Umbilical cord (tissue), 2 donors: ENCODE data around the gene HCCS. TPM values are rescaled to one million over a fixed set of nuclear protein-coding genes. Genes with fewer than 3 reads are reported as not detected.

Experiments used
- DNase-seq: peaks from one replicate; pipeline ENCODE4 v3.0.0-alpha.2; 2015; ENCODE audit warnings: low spot score
- total RNA-seq: library from RNA; depleted of rRNA; stranded (reverse); fragments of >200 nt; gene quantifications from one replicate; pipeline ENCODE4 v1.2.3, GENCODE V29; 2014; ENCODE audit warnings: low replicate concordance; ENCODE audit not compliant: insufficient read depth

HCCS gene
- total RNA-seq, result 9.9 TPM

GRCh38 chrX:11111037-11111851 lies at the start of gene HCCS:
HCCS (plus strand) TSS chrX:11111332; CDS start chrX:11112061, 729 bp downstream.
- DNase-seq, result peak; percentile 88

DNA sequence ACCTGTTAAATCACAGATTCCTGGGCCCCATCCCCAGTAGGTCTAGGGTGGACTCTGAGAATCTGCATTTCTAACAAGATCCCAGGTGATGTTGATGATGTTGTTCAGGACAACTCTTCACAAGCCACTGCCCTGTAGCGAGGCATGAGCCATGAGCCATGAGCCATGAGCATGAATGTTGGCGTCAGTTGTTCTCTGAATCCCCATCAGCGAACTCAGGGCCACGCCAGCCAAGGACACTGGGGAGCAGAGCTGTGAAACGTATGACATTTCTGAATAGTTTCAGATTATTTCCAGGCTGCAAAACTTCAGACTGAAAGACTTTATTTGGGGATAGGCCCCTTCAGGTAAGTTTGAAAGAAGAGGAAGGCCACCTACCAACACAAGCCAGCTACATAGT lies 46.9 kb upstream of the HCCS start:
- no peak for DNase-seq

DNA sequence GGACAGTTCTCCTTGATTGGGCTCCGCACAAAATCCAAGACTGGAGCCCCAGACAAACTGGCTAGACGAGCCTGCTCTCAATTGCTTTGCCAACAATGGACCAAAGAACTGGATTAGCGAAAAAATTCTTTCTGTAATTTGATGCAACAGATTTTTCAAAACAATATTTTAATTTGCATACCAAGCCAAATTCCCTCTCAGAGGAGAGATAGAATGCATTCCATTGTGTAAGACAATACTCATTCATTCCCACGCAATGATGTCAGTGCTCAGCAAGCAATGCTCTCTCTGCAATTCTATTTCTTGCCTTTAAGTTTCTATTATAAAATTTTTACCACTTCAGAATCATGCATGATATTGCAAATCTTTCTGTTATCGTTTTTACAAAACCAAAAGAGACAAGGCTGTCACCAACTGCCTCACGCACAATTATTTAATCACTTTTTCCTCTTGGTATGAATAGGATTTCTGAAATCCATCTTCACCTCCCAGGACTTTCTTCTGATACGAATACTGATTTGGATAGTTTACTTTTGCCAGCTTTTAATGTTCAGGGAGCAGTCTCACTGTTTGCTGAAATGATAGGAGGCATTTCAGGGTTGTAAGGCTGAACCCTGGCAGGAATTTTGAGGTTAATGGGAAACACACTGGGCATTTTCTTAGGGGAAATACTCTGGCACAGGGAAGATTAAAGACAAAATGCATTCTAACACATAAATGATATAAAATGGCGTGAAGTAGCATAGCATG lies 46.1 kb upstream of the HCCS start:
- peak; percentile 18 for DNase-seq

GRCh38 chrX:11066812-11067211 lies 44.3 kb upstream of the HCCS start:
- no peak for DNase-seq

GRCh38 chrX:11073381-11073780 lies 37.8 kb upstream of the HCCS start:
- no peak for DNase-seq

- DNase-seq, result no peak
Observed at GRCh38 chrX:11080741-11081305, 30.3 kb upstream of the HCCS start.

DNA sequence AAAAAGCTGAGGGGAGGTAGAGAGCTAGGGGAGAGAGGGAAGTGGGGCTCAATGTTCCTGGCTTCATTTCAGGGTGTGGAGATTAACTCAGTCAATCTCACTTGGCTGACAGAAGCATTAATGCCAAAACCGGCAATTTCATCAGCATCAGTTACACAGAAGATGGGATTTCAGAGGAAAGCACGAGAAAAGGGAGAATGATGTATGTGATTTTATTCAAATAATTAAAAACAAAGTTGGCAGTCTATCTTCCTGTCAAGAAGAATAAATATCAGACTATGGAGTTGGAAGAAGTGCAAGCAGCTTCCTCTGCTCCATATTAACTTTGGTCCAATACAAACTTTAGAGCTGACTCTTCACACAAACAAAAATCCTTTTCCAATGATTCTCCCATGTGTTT lies 29.6 kb upstream of the HCCS start:
- no peak for DNase-seq

DNA sequence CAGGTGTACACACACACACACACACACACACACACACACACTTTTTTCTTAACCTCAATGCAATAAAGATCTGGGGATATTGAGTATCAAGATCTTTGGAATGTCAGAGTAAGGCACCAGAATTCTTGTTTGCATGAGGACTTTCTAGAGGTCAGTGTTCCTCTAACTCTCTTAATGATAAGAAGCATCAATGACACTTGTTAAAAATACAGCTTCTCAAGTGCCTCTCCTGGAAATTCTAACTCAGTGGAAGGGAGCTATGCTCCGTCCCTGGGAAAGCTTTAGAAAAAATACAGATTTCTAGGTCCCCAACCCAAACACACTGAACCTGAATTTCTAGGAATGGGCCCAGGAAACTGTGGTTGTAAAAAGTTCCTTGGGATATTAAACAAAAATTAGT lies 25.8 kb upstream of the HCCS start:
- DNase-seq, result no peak

- no peak for DNase-seq
Observed at GRCh38 chrX:11089802-11090201, 21.3 kb upstream of the HCCS start.

DNA sequence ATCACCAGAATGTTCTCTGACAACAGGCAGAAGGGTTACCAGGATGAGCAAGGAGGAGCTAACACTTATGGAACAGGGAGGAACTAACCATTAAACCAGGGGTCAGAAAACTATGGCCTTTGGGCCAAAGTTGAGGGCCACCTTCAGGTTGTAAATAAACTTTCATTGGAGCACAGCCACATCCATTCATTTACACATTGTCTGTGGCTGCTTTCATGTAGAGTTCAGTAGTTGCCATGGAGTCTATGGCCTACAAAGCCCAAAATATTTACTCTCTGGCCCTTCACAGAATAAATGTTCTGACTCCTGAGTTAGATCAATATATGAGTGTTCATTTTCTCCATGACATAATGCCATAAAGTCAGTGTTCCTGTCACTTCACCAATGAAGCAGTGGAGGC lies 13.2 kb upstream of the HCCS start:
- DNase-seq, result no peak

- no peak for DNase-seq
Observed at GRCh38 chrX:11099465-11099864, 11.7 kb upstream of the HCCS start.

DNA sequence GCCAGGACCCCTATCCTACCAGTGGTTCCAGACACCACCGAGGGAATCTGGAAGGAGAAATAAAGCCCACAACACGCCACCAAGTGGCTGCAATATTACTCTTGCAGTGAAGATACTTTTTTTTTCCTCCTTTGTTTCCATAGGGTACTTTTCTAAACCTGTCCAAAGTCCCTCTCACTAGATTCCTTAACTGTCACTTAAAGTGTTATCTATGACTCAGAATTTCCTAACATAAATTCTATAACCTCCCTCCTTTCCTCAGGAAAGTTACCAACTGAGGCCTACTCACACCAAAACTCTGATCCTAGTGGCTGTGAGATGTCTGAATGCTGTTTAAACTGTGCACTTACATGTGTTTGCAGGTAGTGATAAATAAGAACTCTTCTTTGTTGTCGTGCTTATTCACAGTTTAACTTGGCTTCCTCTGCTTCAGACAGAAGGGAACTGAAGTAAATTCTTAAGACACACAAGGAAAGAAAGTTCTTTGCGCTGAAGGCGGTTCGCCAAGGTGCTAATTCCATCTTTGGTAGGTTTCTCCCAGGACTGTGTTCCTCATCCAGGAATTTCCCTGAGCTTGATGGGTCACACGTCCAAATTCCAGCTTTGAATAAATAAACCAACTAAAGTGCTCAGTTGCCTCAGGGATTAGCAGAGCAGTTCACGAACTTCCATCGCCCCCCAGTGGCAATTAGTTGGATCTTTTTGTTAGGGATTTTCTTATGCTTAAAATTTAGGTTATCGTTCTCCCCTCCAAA lies 10.7 kb upstream of the HCCS start:
- peak; percentile 42 for DNase-seq

DNA sequence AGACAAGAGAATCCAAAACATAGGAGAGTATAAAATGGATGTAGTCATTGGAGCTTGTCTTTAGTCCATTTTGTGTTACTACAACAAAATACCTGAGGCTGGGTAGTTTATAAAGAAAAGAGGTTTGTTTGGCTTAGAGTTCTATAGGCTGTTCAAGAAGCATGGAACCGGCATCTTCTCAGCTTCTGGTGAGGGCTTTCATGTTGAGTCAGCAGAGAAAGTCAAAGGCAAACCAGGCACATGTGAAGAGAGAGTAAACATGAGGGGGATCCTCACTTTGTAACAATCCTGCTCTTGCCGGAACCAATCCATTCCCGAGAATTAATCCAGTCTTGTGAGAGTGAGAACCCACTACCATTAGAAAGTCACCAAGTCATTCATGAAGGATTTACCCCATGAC lies 8.1 kb upstream of the HCCS start:
- DNase-seq, result no peak

DNA sequence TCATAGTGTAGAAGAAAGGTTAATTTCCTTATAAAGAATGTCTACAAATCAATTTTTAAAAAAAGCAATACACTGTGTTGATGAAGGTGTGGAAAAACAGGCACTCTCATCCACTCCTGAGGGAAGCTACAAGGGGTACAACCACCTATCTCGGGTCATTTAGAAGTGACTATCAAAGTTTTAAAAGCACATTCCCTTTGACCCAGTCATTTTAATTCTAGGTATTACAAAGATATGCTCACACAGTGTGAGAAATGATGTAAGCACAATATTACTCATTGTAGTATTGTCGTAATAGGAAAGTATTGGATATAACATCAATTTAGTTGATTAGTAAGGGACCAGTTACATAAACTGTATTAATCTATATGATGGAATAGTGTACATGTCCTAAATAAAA lies 7.4 kb upstream of the HCCS start:
- no peak for DNase-seq

DNA sequence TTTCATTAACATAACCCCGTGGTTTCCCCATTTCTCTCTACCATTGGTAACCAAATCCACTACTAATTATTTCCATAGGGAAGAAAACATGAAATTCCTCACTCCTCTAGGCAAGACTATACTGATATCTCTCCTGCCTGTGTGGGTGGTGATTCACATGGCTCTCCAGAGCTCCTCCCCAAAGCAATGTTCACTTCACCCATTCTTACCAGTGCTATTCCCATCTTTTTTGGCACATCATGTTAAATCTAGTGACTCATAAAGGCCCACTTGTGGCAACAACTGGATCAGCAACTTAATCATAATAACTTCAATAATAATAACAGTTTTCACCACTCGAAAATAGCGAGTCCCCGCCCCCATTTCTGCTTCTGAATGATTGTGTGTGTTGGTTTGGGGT lies 6.1 kb upstream of the HCCS start:
- DNase-seq, result no peak

- no peak for DNase-seq
Observed at GRCh38 chrX:11108253-11108941, 2.7 kb upstream of the HCCS start.

GRCh38 chrX:11109968-11110367 lies 1.2 kb upstream of the HCCS start:
- DNase-seq, result no peak

DNA sequence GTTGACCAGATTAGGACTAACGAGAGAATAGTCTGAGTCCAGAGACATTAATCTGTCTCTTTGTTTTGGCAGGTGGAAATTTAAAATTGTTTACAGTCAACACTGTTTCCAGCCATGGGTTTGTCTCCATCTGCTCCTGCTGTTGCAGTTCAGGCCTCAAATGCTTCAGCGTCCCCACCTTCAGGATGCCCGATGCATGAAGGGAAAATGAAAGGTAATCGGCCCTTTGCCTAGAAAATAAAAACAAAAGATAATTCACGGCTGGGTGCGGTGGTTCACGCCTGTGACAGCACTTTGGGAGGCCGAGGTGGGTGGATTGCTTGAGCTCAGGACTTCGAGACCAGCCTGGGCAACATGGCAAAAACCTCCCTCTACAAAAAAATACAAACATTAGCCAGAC lies 815 bp downstream of the HCCS start:
- DNase-seq, result no peak

DNA sequence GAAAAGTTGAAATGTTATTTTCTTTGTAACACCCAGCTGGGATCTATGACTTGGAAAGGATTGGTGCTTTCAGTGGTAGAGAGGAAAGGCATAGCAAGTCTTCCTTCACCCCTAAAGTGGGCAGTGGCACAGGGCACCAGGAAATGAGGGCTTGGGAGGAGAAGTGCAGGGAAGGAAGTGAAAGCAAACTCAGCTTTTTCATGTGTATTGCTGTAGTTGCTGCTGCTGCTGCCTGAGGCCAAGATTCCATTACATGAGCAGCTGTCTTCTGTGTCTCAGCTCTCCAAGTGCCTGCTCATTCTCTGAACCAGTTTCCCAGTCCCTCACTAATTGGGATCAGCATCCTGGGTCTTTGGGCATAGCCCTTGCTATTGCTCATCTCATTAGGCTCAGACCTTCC lies 2.6 kb downstream of the HCCS start:
- DNase-seq, result peak; percentile 7

GRCh38 chrX:11117745-11118144 lies 6.6 kb downstream of the HCCS start:
- DNase-seq, result no peak

DNA sequence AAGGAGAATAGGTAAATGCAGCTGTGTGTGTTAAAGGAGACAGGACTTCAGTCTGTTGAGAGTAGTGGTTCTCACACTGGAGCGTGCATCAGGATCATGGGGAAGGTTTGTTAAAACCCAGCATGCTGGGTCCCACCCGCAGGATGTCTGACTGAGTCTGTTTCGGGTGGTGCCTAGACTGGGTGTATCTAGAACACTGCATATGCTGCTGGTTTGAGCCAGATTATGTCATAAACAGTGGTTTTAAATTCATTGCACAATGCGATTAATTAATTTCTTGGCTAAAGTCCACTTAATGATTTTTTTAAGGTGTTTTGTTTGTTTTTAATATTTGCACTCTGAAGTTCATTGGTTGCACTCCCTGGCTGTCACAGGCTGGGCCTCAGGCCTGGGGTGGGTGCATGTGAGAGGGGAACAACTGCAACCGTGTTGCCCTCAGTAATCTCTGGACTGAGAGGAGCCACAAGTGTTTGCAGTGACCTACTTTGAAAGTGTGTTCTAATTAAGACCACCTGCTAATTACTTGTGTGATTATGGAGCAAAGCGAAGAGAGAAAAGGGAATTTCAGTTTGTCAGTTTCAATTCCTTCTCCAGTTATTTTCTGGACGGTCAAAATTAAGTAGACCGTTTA lies 8.3 kb downstream of the HCCS start:
- no peak for DNase-seq
